GM12891 (cell line): Measurements from ENCODE around the gene BMF.

Experiments
- DNase-seq: peaks from one replicate; pipeline ENCODE4 v3.0.0; 2011; ENCODE audit warnings: low spot score; ENCODE audit not compliant: insufficient read length
- FAIRE-seq: peaks from 2 replicates; lab custom pipeline; 2011; peaks lifted over from hg19 to GRCh38; lab: Jason Lieb, UNC
- PAX5 ChIP-seq: IDR thresholded peaks from 2 replicates; pipeline ENCODE4 v1.6.1; 2011; ENCODE audit warnings: low read length, moderate library complexity, mild to moderate bottlenecking; ENCODE audit not compliant: insufficient read depth, severe bottlenecking
- POLR2A ChIP-seq: IDR thresholded peaks from 2 replicates; pipeline ENCODE4 v1.6.1; 2011; ENCODE audit warnings: low read depth, low read length, control low read depth
- POLR2AphosphoS5 ChIP-seq: IDR thresholded peaks from 2 replicates; pipeline ENCODE4 v1.6.1; 2011; ENCODE audit warnings: low read depth, low read length, control low read depth
- POU2F2 ChIP-seq: IDR thresholded peaks from 2 replicates; pipeline ENCODE4 v1.6.1; 2011; ENCODE audit warnings: low read depth, mild to moderate bottlenecking, control low read depth, low read length, moderate library complexity
- SPI1 ChIP-seq: IDR thresholded peaks from 2 replicates; pipeline ENCODE4 v1.6.1; 2011; ENCODE audit warnings: low read depth, low read length, control low read depth
- TAF1 ChIP-seq: IDR thresholded peaks from 2 replicates; pipeline ENCODE4 v1.6.1; 2011; ENCODE audit warnings: low read depth, low read length, control low read depth

BMF gene

GRCh38 chr15:40087991-40088928, 20.4 kb downstream of the BMF start:
- no peak for DNase-seq
- no peak for FAIRE-seq
- TF ChIP-seq POLR2AphosphoS5: peak; percentile 11; the same call in 1 of the 2 replicates
- no peak for TF ChIP-seq PAX5
- no peak for TF ChIP-seq TAF1
- no peak for TF ChIP-seq POU2F2

GRCh38 chr15:40087068-40087810, 21.4 kb downstream of the BMF start:
- DNase-seq (no peak), FAIRE-seq (no peak)
- TF ChIP-seq POLR2A: no peak
- no peak for TF ChIP-seq POLR2AphosphoS5
- no peak for TF ChIP-seq PAX5
- no peak for TF ChIP-seq SPI1
- TF ChIP-seq POU2F2: no peak
- TF ChIP-seq TAF1: no peak

DNA sequence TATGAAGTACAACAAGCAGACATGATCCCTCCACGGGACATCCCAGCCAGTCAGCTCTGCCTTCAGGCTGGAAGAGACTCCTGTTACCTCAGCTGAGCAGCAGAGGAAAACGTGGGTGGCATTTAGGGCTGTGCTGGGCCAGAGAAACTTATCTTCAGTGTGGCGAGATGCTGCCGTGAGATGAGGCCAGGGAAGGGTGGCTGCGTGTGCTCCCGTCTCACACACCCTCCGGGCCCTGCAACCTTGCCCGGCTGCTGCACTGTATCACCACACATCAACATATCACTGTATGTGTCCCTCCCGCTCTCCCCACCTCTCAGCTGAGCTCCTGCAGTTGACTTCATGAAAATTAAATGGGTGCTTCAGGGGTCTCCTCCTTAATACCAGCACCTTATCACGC, 23.4 kb downstream of the BMF start:
- TF ChIP-seq POLR2AphosphoS5 (no peak), POU2F2 (no peak)
- FAIRE-seq: peak; percentile 61
- no peak for DNase-seq

DNA sequence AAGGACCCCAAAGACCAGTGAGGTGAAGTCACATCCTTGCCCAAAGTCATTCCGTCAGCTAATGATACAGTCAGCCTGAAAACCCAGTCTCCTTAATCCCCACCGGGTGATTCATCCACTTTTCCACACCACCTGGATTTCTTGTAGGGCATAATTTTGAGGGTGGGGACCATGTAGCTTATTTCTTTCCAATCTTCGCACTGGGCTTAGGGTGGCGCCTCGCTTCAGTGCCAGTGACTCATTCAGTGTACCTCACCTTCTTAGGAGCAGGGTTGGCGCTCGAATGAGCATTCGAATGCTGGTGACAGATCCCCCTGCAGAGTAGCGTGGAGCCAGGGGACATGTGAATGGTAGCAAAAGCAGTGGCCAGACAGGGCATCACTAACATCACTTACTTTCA, 24.0 kb downstream of the BMF start:
- no peak for FAIRE-seq
- DNase-seq: no peak
- TF ChIP-seq POU2F2: no peak
- TF ChIP-seq SPI1: no peak
- TF ChIP-seq POLR2AphosphoS5: no peak
- no peak for TF ChIP-seq TAF1
- TF ChIP-seq PAX5: no peak
- TF ChIP-seq POLR2A: no peak

- FAIRE-seq (peak; percentile 85), DNase-seq (no peak)
- TF ChIP-seq SPI1 (peak; percentile 58), PAX5 (no peak)
These were observed 26.3 kb downstream of the BMF start for GRCh38 chr15:40082195-40082883.

- no peak for TF ChIP-seq SPI1
- TF ChIP-seq POLR2A: no peak
- no peak for TF ChIP-seq TAF1
- no peak for TF ChIP-seq PAX5
- no peak for TF ChIP-seq POLR2AphosphoS5
- no peak for TF ChIP-seq POU2F2
- DNase-seq (no peak), FAIRE-seq (no peak)
These were observed 26.9 kb downstream of the BMF start for GRCh38 chr15:40081691-40082194.

DNA sequence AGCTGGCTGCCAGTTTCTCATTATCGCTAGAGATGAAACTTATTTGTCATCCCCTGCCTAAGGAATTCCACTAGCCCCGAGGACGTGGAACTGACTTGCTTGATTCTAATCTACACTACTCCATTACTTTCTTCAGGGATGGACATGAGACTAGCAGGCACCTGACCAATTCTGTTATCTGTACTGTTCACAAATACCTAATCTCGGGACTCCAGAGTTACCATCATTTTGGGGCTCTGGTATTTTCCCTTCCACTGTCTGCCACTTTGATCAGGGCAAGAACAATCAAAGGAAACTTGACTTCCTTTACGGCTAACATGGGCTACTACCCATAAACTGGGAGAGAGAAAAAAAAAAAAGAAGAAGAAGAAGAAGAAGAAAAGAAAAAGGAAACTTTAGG, 27.8 kb downstream of the BMF start:
- no peak for TF ChIP-seq POU2F2
- TF ChIP-seq SPI1: no peak
- no peak for TF ChIP-seq TAF1
- TF ChIP-seq PAX5: no peak
- TF ChIP-seq POLR2AphosphoS5: no peak
- TF ChIP-seq POLR2A: no peak
- no peak for DNase-seq
- FAIRE-seq: peak; percentile 71

DNA sequence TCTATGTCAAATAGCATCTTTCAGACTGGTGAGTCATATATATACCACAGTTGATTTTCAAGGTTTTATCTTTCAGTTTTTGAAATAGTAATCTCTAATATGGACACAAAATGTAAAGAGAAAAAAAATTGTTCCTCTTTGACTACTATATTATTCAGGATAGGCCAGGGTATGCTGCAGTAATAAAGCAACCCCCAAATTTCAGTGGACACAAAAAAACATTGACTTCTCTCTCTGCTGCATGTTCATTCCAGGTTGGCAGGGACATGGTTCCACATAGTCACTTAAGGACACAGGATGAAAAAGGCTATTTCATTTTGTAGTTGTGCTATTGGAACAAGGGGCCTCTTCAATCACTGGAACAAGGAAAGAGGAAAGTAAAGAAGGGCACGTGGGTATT, 28.6 kb downstream of the BMF start:
- FAIRE-seq: no peak
- DNase-seq: no peak
- TF ChIP-seq TAF1: no peak
- no peak for TF ChIP-seq SPI1
- TF ChIP-seq POLR2A: no peak
- no peak for TF ChIP-seq POU2F2
- no peak for TF ChIP-seq PAX5
- no peak for TF ChIP-seq POLR2AphosphoS5

- no peak for DNase-seq
- no peak for FAIRE-seq
- TF ChIP-seq POLR2AphosphoS5 (no peak), TAF1 (no peak)
These were observed 29.2 kb downstream of the BMF start for GRCh38 chr15:40079456-40079855.
